GM03348 (cell line): Measurements from ENCODE around the gene KXD1.
A peak's percentile ranks its signal among the peaks of the same experiment; 100 is the strongest.
"Not testable (repeated sequence)": the region's sequence is repeated elsewhere in the genome, so short reads cannot be mapped to it uniquely, and the experiment has no call there.

Source experiments
- DNase-seq: peaks from one replicate; pipeline ENCODE4 v3.0.0; 2012; ENCODE audit warnings: low spot score

KXD1 gene

DNA sequence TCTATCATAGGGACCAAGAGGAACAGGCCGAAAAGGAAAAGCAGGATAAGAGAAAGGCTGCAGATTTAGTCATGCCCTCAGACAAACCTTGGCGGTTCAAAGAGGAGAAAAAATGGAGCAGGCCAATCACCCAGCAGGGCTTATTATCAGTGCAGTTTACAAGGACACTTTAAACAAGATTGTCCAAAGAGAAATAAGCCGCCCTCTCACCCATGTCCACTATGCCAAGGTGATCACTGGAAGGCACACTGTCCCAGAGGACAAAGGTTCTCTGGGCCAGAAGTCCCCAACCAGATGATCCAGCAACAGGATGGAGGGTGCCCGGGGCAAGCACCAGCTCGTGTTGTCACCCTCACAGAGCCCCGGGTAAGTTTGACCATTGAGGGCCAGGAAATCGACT is 22.6 kb downstream of the KXD1 start:
- no peak for DNase-seq

DNA sequence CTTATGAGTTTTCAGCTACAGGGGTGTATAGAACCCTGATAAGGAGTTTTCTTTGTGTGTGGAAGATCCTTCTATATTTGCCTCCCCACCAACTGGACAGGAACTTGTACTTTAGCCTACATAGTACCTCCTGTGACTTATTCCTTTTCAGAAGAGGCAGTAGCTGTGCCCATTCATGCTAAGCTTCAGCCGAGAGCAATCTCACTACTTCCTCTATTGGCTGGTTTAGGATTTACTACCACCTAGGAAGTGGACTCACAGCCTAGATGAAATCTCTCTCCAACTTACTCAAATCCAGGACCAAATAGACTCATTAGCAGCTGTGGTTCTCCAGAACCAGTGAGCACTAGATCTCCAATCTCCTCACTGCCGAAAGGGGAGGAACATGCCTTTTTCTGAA is 28.6 kb downstream of the KXD1 start:
- DNase-seq = no peak

DNA sequence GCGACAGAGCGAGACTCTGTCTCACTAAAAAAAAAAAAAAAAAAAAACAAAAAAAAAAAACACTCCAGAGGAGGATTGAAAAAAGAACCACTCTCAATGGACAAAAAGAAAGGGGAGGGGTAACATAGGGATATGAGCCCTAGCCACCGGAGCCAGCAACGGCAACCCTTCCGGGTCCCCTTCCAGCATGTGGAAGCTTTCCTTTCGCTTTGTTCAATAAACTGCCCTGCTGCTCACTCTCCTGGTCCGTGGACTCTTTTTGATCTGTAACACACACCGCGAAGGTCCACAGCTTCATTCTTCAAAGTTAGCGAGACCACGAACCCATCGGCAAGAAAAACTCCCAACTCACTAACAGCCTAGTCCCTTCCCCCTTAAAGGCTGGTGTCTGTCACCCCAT is 29.9 kb downstream of the KXD1 start:
- no peak for DNase-seq

DNA sequence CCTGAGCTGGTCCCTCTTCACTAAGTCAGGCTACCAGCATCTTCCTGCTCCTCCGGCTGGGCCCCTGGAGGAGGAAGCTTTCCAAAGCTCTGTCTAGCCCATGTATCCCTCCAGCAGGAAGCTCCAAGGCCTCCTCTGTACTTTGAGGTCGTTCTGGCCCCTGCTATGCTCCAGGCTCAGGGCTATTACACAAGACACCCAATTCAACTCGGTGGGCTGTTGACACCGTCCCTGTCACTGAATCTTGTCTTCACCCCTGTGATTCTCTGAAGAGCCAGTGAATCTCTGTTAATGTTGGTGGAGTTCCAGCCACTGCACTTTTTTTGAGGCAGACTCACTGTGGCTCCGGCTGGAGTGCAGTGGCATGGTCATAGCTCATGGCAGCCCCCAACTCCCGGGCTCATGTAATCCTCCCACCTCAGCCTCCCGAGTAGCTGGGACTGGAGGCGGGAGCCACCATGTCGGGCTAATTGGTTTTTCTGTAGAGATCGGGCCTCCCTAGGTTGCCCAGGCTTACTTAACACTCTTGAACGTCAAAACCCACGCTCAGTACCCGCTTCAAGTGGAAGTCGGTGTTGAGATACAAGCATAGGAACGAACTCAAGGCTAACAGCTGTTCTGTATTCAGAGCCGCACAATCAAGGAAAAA is 30.4 kb downstream of the KXD1 start:
- no peak for DNase-seq

DNA sequence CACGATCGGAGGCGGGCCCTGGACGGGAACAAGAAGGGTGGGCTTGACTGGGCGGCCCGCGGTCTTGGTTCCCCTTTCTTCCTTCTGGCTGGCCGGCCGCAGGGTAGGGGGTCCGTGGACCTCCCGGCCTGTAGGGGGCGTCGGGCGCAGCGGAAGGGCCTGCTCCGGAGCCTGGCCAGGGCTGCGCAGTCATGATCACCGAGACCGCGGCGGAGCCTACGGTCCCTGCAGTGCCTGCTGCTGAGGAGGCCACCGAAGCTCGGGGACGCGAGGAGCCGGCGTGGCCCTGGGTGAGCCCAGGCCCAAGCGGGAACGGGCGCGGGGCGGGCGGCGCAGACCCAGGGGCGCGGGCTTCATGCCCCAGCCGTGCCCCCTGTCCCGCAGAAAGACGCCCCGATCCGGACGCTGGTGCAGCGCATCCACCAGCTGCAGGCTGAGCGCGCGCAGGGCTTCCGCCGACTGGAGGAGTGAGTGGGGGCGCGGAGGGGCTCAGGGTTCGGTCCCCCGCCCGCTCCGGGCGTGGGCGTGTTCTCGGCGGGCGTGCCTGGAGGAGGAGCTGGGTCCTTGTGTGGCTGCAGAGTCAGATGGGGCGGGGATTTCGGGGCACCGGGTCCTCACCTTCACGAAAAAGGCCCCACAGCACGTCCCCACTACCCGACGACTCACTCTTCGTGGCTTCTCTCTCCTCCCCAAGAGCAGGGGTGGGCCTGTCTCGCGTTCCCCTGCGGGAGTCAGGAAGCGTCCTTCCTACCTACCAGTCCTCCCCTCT is 31.1 kb downstream of the KXD1 start, which contains the start of gene REX1BD:
REX1BD (plus strand) TSS at position 188 of the 769 bp plus-strand sequence; CDS start at position 192, 4 bp downstream.
- peak; percentile 93 for DNase-seq

DNA sequence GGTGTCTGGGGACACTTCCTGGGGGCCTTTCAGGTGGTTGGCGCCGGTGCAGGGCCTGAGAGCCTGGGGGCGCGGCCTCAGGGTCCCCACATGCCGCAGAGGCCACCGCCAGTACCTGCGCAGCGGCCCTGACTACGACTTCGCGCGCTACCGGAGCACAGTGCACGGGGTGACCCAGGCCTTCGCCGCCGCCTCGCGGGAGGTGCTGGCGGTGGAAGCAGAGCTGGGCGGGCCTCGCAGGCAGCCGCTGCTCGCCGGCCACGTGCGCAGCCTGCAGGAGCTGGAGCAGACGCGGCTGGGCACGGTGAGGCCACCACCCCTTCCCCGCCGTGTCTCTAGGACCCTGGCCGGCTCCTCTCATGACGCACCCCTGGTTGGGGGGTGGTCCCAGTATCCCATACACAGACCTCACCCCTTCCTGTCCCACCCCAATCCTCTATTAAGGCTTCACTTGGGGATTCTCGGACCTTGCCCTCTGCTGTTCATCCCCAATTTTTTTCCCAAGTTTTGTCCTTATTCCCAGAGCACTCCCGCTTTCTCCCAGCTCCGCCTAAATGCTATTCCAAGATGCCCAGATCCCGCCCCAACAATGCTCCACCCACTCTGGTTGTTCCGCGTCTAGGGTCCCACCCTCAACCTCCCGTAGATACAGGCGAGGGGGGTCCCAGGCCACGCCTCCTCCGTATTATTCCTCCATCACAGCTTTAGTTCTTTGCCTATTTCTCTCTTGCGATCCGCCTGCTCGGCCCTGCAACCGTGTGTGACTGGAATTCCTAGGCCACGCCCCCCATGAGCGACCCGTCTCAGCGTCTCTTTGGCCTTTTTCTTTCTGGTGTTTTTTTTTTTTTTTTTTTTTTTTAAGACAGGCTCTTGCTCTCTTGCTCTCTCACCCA is 32.0 kb downstream of the KXD1 start:
- DNase-seq = peak; percentile 78

DNA sequence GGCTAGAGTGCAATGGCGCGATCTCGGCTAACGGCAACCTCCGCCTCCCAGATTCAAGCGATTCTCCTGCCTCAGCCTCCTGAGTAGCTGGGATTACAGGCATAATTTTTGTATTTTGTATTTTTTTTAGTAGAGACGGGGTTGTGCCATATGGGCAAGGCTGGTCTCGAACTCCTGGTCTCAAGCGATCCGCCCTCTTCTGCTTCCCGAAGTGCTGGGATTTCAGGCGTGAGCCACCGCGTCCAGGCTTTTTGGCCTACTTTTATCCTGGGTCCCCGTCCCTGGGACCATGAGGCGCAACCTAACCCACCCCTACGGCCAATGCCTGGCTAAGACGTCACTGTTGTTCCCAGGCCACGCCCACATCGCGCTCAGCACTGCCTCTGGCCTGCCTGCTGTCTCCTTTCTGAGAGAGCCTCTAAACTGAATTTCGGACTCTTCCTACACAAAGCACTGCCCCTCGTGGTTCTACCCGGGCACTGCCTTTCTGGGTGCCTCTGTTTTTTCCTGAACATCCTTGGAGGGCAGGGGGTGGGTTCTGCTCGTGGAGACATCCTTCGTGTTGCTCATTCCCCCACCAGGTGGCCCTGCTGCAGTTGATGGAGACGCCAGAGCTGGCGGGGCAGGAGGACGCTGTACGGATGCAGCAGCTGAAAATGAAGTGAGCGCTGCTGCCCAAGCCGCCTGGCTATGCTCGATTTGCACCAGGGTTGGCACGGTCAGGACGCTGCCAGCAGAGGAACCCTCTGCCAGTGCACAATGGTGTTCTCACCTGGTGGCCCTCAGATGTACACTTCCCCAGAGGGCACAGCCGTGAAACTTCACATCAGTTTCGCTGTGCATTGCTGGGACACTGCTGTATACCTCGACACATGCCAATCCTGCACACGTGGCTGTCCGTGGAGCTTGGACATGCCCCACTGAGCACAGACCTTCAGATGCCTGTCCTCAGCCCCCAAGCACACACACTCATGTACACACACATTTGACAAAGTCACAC is 32.9 kb downstream of the KXD1 start:
- no peak for DNase-seq

DNA sequence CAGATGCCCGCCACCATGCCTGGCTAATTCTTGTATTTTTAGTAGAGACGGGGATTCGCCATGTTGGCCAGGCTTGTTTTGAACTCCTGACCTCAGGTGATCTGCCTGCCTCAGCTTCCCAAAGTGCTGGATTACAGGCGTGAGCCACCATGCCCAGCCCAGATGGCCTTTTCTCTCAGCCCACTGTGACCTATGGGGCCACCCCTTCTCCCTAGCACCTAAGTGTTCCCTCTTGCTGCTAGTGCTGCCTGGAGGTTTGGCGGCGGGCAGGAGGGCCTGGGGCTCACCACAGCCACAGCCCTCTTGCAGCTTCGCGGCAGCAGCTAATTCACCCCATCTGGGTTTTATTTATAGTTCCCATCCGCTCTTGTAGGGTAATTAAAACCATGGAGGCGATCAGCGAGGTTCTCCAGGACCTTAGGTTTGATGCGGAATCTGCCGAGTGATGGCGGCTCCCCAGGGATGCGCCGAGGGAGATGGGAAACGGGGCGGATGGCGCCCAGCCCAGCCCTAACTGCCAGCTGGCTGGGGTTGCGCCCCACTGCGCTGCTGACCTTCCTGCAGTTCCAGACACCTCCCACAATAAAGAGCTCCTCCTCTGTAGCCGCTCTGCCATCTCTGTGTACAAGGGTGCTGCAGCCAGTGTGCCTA is 34.2 kb downstream of the KXD1 start:
- peak; percentile 62 for DNase-seq

DNA sequence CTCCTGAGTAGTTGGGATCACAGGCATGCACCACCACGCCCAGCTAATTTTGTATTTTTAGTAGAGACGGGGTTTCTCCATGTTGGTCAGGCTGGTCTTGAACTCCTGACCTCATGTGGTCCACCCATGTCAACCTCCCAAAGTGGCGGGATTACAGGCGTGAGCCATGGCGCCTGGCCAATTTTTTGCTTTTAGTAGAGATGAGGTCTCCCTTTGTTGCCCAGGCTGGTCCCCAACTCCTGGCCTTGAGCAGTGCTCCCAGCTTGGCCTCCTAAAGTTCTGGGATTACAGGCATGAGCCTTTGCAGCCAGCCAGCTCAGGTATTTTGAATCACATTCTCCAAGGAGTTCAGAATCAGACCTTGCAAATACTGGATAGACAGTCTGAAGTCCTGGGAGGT is 35.1 kb downstream of the KXD1 start:
- DNase-seq = not testable (repeated sequence)

DNA sequence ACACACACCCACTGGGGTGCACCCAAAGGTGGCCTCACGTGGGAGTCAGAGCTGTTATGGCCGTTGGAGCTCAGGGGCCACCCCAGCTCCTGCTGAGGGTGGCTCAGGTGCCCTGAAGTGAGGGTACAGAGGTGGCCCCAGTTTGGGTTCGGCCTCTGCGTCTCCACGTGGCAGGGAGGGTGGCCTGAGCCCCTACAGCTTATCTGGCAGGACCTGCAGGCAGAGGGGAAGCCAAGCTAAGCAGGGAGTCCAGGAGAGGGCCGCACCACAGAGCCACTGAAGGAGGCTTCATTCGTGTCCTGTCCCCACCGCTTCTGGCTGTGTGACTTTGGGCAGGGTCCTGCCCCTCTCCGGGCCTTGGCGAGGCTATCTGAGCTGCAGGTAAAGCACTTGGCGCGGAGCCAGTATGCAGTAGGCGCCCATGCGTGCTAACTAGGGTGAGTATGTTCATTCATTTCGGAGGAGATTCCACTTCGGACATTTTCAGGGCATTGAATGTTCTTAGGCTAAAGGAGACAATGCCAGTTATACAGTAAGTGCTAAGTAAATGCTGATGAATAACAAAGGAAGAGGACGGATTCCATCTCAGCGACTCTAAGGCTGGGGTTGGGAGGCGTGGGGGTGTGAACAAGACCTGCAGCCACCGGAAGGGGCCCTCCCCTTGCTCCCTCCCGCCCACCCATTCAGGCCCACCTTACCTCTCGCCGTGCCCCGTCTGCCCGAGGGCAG is 35.9 kb downstream of the KXD1 start:
- DNase-seq = no peak

DNA sequence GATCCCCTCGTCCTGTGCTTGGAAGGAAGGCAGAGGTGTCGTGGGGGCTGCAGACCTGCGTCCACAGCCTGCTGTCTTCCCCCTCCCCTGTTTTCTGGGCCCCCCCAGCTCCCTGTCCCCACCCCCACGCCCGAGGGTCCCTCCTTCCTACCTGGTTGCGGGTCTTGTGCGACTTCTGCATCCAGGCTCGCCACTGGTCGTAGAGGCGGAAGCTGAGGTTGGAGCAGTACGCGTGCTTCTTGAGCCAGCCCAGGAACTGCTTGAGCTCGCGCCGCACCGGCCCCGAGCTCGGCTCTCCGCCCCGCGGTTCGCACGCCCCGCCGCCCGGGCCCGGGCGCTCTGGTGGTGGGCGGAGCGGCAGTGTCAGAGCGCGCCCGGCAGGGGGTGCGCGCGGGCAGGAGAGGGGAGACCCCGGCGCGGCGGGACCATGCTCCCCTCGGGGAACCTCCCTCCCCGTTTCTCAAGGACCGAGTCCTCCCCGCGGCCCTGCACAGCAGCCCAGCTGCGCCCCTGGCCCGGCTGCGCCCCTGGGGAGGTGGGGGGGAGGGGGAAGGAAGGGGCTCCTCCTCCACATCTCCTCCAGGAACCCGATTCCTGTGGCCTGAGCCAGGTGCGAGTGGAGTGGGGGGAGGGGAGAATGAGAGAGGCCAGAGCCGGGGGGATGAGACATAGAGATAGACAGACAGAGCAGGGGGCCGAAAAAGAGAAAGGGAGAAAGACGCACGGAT is 36.6 kb downstream of the KXD1 start:
- DNase-seq = peak; percentile 96

DNA sequence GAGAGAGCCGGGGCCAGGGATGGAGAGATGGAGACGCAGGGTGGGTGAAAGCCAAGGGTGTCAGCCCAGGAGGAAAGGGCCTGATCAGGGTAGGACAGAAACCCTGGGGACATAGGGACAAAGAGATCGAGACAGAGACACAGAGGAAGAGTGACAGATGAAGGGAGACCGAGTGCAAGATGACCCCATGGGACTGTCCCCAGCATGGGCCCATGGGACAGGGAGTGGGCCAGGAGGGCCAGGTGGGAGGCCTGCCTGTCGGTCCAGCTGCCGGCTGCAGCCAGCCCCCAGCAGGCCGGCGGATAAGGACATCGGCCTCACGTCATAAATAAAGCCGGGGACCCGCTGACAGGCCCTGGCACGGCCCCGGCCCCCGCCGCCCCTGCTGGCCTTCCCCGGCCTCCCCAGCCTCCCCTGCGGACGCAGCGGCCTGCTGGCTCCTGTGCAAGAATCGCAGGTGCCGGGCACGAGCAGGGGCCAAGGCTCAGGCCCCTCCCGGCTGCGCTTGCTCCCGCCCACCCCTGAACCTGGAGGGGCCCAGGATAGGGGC is 37.2 kb downstream of the KXD1 start:
- DNase-seq = no peak

DNA sequence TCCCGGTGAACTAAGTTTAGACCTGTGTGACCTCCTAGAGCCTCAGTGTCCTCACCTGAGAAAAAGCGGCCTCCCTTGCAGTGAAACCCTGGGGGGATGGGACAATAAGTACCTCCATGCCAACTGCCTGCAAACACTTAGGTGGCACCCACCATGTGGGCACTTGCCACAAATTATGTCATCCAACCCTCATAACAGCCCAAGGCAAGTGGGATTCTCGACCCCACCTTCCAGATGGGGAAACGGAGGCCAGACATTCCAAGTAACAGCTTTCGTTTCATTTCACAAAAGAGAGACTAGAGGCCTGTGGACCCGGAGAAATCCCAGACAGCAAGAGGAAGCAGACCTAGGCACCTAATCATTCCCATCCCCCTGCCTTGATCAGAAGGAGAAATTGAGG is 37.8 kb downstream of the KXD1 start:
- no peak for DNase-seq

DNA sequence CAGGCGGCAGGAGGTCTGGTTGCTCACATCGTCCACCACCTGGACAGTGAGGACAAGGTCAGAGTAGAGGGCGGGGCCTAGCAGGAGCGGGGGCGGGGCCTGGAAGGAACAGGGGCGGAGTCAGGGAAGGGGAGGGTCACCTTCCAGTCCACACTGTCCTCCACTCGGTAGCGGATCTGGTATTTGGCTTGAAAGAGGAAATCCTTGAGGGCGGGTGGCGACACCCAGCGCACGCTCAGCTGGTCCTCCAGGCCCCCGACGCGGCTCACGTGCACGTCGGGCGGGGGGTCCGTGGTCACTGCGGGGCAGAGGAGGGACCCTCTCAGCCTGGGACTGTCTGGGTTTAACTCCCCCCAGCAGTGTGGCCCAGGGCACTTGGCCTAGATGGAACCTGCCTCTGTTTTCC is 39.1 kb downstream of the KXD1 start:
- peak; percentile 62 for DNase-seq

DNA sequence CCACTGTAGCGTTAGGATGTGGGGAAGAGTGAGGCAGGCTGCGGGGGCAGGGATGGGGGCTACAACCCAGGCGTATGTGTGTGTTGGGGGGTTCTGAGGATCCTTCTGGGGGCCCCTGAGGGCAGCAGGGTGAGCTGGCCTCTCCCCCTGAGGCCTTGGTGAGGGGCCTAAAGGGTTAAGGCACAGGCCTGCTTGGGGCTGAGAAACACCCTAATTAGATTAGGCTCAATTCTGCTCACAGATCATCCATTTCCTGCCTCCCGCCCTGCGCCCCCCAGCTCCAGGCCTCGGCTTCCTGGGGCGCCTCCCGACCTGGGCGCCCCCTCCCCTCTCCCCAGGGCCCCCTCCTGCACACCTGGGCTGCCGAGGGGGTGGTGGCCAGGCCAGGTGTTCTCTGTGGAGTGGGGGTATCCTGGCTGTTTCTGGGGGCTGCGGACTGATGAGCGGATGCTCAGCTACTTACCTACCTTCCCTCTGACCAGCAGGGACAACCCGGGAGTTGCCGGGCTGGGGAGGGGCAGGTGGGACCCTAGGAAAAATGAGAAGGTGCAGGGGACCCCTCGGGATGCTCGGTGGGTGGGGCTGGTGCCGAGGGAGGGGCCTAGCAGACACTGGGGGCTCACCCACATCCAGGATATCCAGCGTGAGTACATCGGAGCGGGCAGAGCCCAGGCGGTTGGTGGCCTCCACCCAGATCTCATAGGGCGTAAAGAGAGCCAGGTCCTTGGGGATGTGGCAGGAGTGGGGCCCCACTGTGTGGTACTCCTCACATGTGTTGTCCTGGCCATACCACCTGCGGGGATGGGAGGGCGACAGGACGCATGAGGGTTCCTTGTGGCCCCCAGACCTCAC is 40.4 kb downstream of the KXD1 start:
- no peak for DNase-seq

DNA sequence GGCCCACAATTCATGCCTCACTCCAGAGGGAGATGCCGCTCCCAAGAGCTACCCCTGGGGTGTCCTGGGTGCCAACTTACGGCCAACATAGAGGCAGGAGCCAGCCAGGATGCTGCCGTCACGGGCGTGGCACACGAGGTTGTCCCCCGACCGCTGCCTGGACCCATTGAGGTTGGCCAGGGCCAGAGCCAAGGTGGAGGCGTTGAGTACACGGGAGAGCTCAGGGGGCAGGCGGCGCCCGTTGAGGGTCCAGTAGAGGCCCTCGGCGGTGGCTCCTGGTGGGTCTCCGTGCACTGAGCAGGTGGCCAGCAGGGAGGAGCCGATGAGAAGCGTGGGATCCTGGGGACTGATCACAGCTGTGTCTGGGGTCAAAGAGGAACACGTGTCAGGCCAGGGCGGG is 41.8 kb downstream of the KXD1 start:
- DNase-seq = no peak

DNA sequence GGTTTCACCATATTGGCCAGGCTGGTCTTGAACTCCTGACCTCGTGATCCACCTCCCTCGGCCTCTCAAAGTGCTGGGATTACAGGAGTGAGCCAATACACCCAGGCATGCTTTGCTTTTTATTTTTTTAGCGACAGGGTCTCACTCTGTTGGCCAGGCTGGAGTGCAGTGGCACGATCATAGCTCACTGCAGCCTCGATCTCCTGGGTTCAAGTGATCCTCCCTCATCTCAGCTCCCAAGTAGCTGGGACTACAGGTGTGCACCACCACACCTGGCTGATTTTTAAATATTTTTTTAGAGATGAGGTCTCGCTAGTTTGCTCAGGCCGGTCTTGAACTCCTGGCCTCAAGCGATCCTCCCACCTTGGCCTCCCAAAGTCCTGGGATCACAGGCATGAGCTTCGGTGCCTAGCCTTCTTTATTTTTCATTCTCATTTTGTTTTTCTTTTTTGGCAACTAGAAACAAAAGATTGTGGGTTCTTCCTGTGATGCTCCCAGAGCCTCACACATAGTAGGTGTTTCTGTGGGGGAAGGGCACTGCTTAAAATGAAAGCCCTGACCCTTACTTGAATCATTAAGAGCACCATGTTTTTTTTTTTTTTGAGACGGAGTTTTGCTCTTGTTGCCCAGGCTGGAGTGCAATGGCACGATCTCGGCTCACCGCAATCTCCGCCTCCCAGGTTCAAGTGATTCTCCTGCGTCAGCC is 43.2 kb downstream of the KXD1 start:
- DNase-seq = not testable (repeated sequence)

DNA sequence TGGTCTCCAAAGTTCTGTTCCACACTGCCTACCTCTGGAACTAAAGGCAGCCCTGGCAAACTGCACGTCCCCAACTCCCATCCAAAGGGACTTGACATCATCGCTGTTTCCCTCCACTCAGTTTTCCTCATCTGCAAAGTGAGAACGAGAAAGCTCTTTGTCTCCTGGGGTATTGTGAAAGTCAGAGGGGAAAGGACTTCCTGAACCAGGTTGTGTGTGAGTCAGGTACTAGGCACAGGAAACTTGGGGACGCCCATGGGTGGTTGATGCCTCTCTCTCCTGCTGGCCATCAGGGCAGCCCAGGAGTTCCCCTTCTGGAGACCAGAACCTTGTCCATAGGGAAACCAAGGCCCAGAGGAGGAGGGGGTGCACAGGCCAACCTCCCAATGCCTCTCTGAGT is 44.2 kb downstream of the KXD1 start:
- DNase-seq = no peak
